Fibroblast of the conjunctiva (primary cell): ENCODE measurements around the gene DOLPP1.

Source experiments
- DNase-seq: peaks from one replicate; pipeline ENCODE4 v3.0.0-alpha.2; 2010; ENCODE audit warnings: low read depth

Gene DOLPP1

DNA sequence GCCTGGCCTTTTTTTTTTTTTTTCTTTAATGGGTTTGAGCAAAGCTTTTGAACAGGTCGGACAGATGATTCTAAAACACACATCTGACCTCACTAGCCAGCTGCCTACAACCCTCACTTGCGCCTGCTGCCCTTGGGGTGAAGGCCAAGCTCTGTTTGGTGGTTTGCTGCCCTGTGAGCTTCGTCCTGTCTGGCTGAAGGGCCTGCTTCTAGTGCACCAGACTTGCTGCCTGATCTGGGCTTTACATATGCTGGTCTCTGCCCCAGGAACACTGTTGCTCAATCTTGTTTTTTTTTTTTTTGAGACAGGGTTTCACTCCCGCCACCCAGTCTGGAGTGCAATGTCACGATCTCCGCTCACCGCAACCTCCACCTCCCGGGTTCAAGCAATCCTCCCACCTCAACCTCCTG, 16.4 kb upstream of the DOLPP1 start:
- no peak for DNase-seq

DNA sequence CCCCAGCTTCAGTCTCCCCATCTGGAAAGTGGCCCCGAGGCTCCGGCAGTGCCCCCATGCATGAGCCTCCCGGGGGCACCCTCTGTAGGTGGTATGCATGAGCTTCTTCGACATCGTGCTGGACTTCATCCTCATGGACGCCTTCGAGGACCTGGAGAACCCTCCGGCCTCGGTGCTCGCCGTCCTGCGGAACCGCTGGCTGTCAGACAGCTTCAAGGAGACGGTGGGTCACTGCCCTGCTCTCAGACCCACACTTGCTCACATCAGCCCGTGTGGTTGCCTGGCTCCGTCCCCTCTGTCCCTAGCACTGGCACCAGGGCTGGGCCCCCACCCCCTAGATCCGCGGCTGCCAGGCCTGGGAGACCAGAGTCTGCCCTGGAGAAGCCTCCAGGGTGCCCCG, 12.8 kb upstream of the DOLPP1 start:
- DNase-seq, result no peak

DNA sequence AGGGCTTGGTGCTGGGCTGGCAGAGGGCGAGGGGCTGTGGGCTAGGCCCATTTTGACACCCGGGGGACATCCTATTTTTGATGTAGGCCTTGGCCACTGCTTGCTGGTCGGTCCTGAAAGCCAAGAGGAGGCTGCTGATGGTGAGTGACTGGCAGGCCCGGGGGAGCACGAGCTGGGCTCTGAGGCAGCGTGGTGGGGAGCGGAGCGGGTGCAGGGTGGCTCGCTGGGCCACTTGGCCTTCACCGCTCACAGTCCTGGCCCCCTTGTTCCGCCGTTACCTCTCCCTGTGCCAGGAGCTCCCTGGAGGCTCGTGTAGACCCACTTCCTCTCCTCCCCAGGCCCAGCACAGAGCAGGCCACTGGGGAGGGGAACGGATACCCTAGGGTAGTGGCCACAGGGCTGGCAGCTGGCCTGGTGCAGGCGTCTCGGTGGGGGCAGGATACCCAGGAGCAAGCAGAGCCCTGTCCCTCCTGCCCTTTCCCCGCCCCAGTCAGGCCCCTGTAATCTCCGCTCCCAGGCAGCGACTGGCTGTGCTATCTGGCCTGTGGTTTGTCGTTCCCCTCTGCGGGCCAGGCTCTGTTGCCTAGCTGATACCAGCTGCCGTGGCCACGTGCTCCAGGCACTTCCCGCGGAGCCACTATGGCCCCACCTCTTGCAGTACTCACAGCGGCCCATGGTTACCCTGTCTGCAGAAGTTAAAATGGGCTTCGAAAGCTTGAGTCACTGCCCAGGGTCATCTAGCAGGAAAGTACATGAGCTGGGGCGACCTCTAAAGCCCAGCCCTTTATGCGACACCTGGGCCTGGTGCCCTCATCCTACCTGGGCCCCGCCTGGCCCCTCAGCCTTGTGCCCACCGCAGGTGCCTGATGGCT, 11.7 kb upstream of the DOLPP1 start:
- no peak for DNase-seq

DNA sequence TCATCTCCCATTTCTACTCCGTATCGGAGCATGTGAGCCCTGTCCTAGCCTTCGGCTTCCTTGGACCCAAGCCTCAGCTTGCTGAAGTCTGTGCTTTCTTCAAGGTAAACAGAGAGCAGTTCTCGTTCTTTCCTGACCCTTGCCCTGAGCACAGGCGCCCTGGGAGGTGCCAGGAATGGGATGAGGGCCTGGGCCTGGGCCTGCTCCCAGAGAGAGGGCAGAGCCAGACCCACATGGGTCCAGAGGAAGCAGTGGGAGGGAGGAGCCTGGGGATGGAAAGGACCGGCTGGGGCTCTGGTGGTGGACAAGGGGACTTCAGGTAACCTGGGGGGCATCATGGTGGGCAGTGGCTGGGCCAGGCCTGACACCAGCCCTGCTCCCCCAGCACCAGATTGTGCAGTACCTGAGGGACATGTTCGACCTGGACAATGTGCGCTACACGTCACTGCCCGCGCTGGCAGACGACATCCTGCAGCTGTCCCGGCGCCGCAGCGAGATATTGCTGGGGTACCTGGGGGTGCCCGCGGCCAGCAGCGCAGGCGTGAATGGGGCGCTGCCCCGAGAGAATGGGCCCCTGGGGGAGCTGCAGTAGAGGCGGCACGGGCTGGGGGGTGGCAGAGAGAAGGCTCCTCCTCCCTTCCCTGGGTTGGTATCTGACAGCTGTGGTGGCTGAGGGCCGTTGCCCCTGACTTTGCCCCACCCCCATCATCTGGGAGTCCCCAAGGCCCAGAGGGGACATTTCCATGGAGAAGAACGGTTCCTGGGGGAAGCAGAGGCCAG, 10.9 kb upstream of the DOLPP1 start:
- DNase-seq, result no peak

DNA sequence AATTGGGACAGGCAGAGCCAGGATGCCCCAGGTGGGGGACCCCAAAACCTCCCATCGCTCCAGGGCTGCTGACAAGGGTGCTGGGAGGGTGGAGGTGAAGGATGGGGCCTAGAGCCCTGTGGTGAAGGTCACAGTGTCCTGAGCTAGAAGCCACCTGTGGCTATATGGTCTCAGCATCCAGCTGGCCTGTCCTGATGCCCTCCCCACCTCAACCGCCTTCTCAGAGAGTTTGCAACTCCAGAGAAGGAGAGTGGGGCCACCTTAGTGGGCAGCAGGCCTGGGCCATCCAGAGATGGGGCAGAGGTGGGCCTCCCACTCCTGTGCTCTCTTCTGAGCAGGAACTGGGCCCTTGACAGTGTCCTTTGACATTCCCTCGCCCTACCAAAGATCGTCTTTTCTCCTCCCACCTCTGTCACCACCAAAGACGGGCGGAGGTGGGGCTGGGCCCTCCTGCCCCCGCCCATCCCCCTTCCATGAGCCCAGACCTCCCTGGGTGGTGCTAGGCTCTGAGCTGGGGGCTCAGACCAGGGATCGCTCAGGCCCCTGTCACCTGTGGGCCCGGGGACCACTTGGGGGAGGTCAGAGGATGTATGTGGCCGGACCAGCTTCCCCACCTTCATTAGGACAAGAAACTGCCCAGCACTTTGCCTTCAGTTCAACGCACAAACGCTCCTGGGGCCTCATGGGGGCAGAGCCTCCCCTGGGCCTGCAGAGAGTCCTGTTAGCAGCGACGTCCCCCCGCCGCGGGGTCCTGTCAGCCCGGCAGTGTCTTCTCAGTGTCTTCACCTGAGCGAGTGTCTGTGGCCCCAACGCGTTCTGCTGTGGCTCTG, 10.0 kb upstream of the DOLPP1 start:
- no peak for DNase-seq

DNA sequence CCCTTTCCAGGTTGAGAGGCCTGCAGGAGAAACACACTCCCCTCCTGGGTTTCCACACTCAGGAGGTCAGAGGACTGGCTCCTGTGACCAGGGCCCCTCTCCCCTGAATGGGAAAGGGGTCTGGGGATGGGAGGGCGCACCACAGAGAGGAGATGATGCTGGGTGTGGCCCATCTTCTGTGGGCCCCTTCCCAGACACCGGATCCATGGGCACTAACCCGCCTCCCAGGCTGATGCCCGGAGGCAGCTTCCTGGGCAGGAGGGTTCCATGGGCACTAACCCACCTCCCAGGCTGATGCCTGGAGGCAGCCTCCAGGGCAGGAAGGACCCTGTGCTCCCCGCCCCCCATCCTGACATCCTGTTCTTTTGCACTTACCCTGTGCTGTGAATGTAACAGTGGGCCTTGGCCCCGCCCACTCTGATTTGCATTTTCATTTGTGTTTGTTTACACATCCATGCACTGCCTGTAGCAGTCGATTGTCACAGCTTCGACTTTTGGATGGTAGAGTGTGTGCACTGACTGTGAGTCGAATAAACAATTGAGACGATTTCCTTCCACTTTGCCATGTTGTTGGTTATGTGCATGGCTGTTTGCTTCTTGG, 9.3 kb upstream of the DOLPP1 start:
- DNase-seq, result no peak

DNA sequence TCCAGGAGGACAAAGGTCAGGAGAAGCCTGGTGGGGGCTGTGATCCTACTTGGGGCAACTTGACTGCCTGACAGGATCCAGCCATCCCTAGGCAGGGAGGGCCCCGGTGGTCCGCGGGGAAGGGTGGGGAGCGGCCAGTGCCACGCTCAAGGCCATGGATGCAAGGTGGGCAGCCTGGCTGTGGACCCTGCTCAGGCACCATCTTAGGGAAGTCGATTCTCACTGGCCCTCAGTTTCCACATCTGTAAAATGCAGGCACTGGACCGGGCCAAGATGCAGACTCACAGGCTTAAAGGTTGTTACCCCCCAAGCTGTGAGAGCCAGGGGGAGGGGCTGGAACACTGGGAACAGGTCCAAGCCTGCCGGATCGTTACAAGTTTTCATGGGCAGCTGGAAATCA, 8.7 kb upstream of the DOLPP1 start:
- DNase-seq, result no peak

DNA sequence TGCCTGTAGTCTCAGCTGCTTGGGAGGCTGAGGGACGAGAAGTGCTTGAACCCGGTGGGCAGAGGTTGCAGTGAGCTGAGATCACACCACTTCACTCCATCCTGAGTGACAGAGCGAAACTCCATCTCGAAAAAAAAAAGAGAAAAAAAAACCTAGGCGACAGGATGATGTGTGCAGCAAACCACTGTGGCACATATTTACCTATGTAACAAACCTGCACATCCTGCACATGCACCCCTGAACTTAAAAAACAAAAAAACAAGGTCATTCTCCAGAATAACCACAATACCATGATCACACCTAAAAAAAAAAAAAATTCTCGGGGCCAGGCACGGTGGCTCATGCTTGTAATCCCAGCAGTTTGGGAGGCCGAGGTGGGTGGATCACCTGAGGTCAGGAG, 7.5 kb upstream of the DOLPP1 start:
- DNase-seq, result no peak

DNA sequence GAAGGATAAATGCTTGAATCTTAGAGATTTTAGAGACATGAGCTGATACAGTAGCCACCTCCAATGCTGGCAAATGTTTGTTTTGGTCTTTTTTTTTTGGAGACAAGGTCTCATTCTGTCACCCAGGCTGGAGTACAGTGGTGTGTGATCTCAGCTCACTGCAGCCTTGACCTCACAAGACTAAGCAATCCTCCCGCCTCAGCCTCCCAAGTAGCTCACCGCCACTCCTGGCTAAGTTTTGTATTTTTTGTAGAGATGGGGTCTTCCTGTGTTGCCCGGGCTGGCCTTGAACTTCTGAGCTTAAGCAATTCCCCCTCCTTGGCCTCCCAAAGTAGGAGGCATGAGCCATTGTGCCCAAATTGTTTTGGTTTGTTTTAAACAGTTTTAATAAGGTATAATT, 6.8 kb upstream of the DOLPP1 start:
- DNase-seq, result no peak

DNA sequence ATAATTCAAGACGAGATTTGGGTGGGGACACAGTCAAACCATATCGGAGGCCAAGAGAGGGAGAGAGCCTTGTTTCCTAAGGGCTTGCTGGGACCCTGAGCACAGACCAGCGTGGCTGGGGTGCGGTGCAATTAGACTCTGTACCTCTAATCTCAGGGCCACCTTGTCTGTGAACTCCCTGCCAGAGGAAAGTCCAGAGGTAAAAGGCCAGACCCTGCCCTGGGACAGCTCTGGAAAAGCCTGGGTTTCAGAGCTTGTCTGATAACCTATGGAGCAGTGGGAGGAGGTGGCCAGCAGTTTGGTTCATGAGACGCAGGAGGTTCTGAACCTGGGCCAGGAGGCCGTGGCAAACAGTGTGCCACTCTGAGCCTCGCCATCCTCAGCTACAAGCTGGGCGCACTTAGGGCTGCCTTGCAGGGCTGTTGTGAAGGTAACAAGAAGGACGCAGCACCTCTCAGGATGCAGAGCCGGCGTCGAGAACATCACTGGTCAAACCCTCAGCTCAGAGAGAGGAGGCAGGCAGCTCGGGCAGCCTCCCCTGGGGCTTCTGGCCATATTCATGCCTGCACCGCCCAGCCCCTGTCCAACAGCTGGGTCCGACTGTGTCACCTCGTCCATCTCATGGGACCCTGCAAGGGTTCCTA, 4.8 kb upstream of the DOLPP1 start:
- no peak for DNase-seq

DNA sequence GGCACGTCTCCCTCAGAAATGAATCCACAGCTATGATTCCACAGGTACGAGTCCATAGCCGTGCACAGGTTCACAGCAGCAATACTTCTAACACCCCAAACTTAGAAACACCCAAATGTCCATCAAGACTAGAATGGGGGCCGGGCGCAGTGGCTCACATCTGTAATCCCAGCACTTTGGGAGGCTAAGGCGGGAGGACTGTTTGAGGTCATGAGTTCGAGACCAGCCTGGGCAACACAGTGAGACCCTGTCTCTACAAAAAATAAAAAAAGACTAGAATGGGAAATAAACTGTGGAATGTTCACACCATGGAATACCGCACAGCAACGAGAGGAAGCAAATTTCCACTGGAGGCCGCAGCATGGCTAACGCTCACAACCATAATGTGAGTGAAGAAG, 4.3 kb upstream of the DOLPP1 start:
- DNase-seq, result no peak

DNA sequence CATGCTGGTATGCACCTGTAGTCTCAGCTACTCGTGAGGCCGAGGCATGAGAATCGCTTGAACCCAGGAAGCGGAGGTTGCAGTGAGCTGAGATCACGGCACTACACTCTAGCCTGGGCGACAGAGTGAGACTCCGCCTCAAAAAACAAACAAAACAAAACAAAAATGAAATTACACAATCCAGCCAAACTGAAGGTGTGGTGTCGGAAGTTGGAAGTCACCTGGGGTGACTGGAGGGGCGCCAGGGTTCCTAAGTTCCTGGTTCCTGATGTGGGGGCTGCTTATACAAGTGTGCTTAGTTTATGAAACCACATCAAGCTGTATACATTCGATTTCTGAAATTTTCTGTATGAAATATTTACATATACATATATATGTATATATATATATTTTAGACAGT, 3.7 kb upstream of the DOLPP1 start:
- DNase-seq, result no peak

DNA sequence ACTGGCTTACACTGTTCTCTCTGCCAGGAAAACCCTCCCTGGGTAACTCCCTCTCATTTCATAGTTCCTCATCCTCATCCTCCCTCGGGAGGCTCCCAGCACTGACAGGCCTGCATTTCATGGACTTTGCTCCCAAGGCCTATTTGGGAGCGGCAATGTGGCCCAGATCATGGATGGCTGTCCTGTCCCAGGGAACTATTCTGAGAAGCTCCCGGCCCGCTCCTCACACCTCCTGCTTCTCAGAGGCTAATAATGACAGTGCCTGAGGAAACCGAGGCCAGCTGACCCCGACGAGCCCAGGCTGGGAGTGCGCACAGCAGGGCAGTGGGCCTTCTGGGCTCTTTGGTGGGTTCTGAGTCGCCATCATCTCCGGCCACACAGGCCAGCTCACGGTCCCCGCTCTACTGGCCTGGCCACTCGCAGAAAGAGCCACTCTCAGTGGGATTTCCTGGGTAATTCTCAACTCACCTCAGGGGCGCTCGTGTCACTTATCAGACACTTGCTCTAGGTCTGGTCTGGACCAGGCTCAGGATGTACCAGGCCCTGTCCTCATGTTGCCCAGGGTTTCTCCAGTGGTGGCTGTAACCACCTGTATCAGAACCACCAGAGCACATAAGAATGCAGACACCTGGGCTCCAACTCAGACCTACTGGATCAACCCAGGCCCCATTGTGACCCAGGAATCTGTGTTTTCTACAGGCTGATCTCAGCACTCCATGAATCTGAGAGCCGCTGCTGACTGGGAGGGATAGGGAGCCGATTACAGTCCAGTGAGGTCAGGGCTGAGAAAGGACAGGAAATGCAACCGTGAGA, 2.0 kb upstream of the DOLPP1 start:
- DNase-seq, result no peak

DNA sequence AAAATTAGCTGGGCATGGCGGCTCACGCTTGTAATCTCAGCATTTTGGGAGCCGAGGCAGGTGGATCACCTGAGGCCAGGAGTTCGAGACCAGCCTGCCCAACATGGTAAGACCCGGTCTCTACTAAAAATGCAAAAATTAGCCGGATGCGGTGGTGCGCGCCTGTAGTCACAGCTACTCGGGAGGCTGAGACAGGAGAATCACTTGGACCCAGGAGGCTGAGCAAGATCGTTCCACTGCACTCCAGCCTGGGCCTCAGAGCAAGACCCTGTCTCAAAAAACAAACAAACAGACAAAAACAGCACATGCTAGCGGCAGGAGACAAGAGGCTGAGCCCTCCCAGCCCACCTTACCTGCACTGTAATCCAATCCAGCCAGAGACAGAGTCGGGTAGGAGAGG, 1.1 kb upstream of the DOLPP1 start:
- DNase-seq, result no peak

DNA sequence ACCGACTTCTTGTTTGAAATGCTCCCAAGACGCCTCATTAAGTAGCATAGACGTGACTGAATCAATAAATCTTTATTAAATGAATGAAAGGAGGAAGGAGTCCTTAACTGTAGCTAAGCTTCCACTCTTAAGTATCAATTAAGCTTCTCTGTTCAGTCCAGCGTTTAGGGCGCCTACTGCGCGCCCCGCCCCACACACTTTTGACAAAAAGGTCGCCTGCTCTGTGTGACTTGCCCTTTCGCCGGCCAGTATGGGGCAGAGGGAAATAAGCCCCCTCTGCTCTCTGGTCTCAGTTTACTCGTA, 662 bp upstream of the DOLPP1 start:
- no peak for DNase-seq

DNA sequence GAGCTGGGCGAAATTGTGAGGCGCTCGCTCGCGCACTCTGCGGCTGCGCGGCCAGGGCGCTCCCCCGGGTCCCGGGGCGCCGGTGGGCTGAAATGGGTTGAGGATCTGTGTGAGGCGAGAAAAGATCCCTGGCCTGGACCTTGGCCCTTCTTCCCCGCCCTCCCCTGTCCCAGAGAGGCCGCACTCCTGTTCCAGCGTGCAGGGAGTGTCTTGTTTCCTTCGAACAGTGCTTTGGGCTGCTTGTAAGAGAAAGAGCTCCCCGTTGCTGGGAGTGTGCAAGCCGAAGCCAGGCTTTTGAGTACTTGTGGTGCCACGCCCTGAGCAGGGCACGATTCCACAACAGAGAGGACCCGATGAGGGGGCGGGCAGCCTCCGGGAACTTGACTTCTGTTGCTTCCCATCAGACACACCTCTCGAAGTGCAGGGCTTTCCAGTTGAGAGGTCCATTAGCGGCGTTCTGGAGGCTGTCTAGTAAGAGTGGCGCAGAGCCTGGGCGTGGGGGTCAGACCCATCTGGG, 535 bp downstream of the DOLPP1 start:
- DNase-seq, result peak; percentile 12

DNA sequence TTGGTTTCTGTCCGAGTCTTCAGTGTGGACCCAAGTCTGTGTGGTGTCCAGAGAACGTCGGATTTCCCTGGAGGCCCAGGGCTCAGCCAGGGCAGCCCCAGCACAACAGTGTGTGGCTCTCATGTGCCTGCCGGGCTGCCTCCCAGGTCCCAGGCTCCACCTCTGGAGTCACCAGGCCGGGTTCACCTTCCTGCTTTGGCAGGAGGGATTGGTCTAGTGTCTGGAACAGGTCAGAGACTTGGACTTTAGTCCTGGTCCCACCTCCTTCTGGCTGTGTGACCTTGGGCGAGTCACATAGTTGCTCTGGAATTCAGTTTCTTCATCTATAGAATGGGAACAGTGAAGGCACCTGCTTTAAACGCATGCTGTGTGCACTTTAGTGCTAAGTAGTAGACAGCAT, 3.2 kb downstream of the DOLPP1 start:
- no peak for DNase-seq

DNA sequence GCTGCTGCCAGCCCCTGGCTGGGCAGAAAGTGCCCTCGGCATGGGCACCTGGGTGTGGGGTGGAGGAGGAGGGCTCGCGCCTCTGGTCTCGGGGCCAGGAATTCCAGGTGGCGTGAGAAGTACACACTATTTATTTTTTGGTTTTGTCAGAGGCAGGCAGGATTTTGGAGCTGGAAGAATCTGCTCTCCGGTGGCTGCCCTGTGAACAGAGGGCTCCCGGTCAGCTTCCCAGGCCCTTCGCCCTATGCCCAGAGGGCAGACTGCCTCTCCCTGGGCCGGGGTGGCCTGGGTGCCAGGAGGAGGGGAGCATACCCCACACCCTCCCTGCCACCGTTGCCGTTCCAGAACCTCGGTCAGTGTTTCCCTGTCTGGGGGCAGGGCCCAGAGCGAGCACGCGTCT, 8.3 kb downstream of the DOLPP1 start:
- no peak for DNase-seq

DNA sequence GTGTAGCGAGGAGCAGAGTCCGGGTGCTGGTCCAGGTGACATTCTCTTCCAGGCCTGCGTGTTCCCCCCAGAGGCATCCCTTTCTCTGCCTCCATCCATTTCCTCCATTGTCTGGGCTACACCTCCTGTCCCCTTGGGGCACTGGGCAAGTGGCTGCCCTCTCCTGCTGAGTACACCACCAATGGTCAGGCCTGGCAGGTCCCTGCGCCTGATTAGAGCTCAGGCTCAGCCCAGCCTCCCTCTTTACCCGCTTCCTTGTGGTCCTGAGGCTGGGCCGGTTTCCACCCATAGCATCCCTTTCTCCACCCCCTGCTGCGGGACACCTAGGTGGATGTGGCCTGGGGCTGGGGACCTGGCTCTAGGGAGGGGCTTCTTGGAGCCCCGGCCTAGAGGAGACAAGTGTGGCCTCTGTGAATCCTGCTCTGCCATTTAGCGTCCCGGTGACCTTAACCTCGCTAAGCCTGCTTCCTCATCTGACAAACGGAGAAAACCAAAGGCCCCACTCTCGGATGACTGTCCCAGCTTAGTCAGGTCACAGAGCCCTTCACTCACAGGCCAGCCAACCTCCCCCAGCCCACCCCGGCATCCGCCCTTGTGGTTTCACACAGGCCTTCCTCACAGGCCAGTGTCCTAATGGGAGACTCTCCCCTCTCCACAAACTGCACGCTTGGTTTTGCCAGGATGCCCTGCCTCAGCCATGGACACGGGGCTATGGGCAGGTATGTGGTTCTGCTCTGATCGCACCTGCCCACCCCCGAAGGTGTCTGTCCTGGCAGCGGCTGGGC, 12.9 kb downstream of the DOLPP1 start:
- no peak for DNase-seq
